GM18867 (cell line): ENCODE measurements around the gene GAST.
"Not testable (repeated sequence)": the region's sequence is repeated elsewhere in the genome, so short reads cannot be mapped to it uniquely, and the experiment has no call there.

Experiments used
- ATAC-seq: cut with Tn5 transposase; IDR thresholded peaks from one replicate; pipeline ENCODE4 v1.9.1; 2021; ENCODE audit warnings: mild to moderate bottlenecking, moderate library complexity; ENCODE audit not compliant: unreplicated experiment

Gene GAST

GRCh38 chr17:41711669-41712400, at the start of gene GAST:
GAST (plus strand) TSS chr17:41712331; CDS start chr17:41715437, 3,106 bp downstream.
- ATAC-seq = no peak

GRCh38 chr17:41663451-41664171, 48.5 kb upstream of the GAST start:
- no peak for ATAC-seq

GRCh38 chr17:41664172-41664457, 48.0 kb upstream of the GAST start:
- ATAC-seq = no peak

GRCh38 chr17:41664587-41665565, 47.3 kb upstream of the GAST start:
- ATAC-seq = no peak

GRCh38 chr17:41665566-41666236, 46.4 kb upstream of the GAST start:
- peak; percentile 67 for ATAC-seq

- ATAC-seq = peak; percentile 35
Measured at GRCh38 chr17:41666237-41666641, 45.9 kb upstream of the GAST start.

GRCh38 chr17:41666708-41667279, 45.3 kb upstream of the GAST start:
- peak; percentile 57 for ATAC-seq

- ATAC-seq = no peak
Measured at GRCh38 chr17:41667280-41668041, 44.7 kb upstream of the GAST start.

GRCh38 chr17:41672153-41672552, 40.0 kb upstream of the GAST start:
- no peak for ATAC-seq

- ATAC-seq = not testable (repeated sequence)
Measured at GRCh38 chr17:41675157-41676057, 36.7 kb upstream of the GAST start.

- ATAC-seq = no peak
Measured at GRCh38 chr17:41676058-41676419, 36.1 kb upstream of the GAST start.

- peak; percentile 2 for ATAC-seq
Measured at GRCh38 chr17:41678411-41678906, 33.7 kb upstream of the GAST start.

GRCh38 chr17:41678907-41679739, 33.0 kb upstream of the GAST start:
- peak; percentile 69 for ATAC-seq

GRCh38 chr17:41679740-41680425, 32.2 kb upstream of the GAST start:
- ATAC-seq = no peak

GRCh38 chr17:41680426-41681040, 31.6 kb upstream of the GAST start:
- ATAC-seq = no peak

- no peak for ATAC-seq
Measured at GRCh38 chr17:41681776-41682175, 30.4 kb upstream of the GAST start.

GRCh38 chr17:41682631-41683030, 29.5 kb upstream of the GAST start:
- ATAC-seq = no peak
